NCI-H526 treated with DMSO at 0.1 percent for 48 hours (cell line): ENCODE measurements around the gene LHX6.

Experiments
- DNase-seq: peaks from one replicate; lab custom pipeline; 2025; lab: John Stamatoyannopoulos, UW

Gene LHX6

GRCh38 chr9:122190597-122191381 lies 38.0 kb downstream of the LHX6 start:
- no peak for DNase-seq

GRCh38 chr9:122188369-122188768 lies 40.4 kb downstream of the LHX6 start:
- DNase-seq, result no peak

GRCh38 chr9:122186777-122187470 lies 41.8 kb downstream of the LHX6 start:
- DNase-seq, result no peak

- no peak for DNase-seq
Observed at GRCh38 chr9:122186301-122186700, 42.5 kb downstream of the LHX6 start.

GRCh38 chr9:122184551-122184950 lies 44.2 kb downstream of the LHX6 start:
- DNase-seq, result no peak

GRCh38 chr9:122183501-122183900 lies 45.3 kb downstream of the LHX6 start:
- DNase-seq, result no peak

GRCh38 chr9:122180633-122181032 lies 48.1 kb downstream of the LHX6 start:
- no peak for DNase-seq

GRCh38 chr9:122179690-122180074 lies 49.1 kb downstream of the LHX6 start:
- DNase-seq, result no peak

- no peak for DNase-seq
Observed at GRCh38 chr9:122179054-122179689, 49.6 kb downstream of the LHX6 start.

GRCh38 chr9:122176916-122177315 lies 51.8 kb downstream of the LHX6 start:
- no peak for DNase-seq

- no peak for DNase-seq
Observed at GRCh38 chr9:122173670-122174069, 55.1 kb downstream of the LHX6 start.

GRCh38 chr9:122172131-122172530 lies 56.6 kb downstream of the LHX6 start:
- DNase-seq, result no peak

- no peak for DNase-seq
Observed at GRCh38 chr9:122168356-122168755, 60.4 kb downstream of the LHX6 start.

- DNase-seq, result no peak
Observed at GRCh38 chr9:122164286-122164685, 64.5 kb downstream of the LHX6 start.

GRCh38 chr9:122162415-122162814 lies 66.3 kb downstream of the LHX6 start:
- DNase-seq, result no peak

GRCh38 chr9:122159925-122160246 lies 68.9 kb downstream of the LHX6 start:
- DNase-seq, result no peak

- DNase-seq, result peak; percentile 75
Observed at GRCh38 chr9:122159026-122159924, 69.5 kb downstream of the LHX6 start, which contains the start of the genes MORN5 and NDUFA8. Gene MORN5, plus strand, starts transcription at chr9:122159908. Its CDS starts 65 bp downstream, at chr9:122159973. Gene NDUFA8, minus strand, starts transcription at chr9:122159779. Its CDS starts 102 bp downstream, at chr9:122159677.

- DNase-seq, result no peak
Observed at GRCh38 chr9:122158202-122158601, 70.6 kb downstream of the LHX6 start.

GRCh38 chr9:122155796-122156195 lies 73.0 kb downstream of the LHX6 start:
- DNase-seq, result no peak
